Measurements from ENCODE around the gene TTC39C. TPM values are rescaled to one million over a fixed set of nuclear protein-coding genes. Genes with fewer than 3 reads are reported as not detected.
"Not testable (repeated sequence)": the region's sequence is repeated elsewhere in the genome, so short reads cannot be mapped to it uniquely, and the experiment has no call there.

The TTC39C gene
- total and polyA plus RNA-seq, 7 donors: 2.3 to 36.9 (median 27.0) TPM

DNA sequence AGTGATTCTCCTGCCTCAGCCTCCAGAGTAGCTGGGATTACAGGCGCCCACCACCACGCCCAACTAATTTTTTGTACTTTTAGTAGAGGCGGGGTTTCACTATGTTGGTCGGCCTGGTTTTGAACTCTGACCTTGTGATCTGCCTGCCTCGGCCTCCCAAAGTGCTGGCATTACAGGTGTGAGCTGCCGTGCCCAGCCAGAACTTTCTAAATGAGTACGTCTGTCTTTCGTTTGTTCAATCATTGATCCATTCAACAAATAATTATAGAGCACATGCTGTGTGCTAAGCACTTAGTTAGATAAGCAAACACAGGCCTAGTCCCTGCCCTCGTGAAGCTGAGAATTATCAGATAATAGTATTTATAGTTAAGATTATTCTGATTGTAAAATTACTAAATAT, 56.5 kb downstream of the TTC39C start:
- intact Hi-C loops (cut with DNase I): no loop called here
- Histone ChIP-seq H3K36me3 (peaks cover 0 to 15% (median 0%) of the 10 kb centered on the region in 4 donors), H3K27me3 (no peaks in the 10 kb centered on the region), H3K27ac (no peak overlapping the region), H3K4me3 (no peak overlapping the region), H3K9me3 (no peaks in the 10 kb centered on the region), H3K4me1 (peaks cover 0 to 9% (median 5%) of the 10 kb centered on the region in 4 donors)
- TF ChIP-seq, protein P1, sequence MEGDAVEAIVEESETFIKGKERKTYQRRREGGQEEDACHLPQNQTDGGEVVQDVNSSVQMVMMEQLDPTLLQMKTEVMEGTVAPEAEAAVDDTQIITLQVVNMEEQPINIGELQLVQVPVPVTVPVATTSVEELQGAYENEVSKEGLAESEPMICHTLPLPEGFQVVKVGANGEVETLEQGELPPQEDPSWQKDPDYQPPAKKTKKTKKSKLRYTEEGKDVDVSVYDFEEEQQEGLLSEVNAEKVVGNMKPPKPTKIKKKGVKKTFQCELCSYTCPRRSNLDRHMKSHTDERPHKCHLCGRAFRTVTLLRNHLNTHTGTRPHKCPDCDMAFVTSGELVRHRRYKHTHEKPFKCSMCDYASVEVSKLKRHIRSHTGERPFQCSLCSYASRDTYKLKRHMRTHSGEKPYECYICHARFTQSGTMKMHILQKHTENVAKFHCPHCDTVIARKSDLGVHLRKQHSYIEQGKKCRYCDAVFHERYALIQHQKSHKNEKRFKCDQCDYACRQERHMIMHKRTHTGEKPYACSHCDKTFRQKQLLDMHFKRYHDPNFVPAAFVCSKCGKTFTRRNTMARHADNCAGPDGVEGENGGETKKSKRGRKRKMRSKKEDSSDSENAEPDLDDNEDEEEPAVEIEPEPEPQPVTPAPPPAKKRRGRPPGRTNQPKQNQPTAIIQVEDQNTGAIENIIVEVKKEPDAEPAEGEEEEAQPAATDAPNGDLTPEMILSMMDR (IDR thresholded peaks at IDR 0.05): no peak
- TF ChIP-seq EP300 (IDR thresholded peaks at IDR 0.05): no peak
- no peak for TF ChIP-seq POLR2AphosphoS5 (IDR thresholded peaks at IDR 0.05)
- TF ChIP-seq POLR2A (IDR thresholded peaks at IDR 0.05): no peak
- no peak for DNase-seq
- 42 to 83% methylated on average over 9 of the region's 9 CpGs for WGBS, 2 donors

- intact Hi-C loops (cut with DNase I): no loop called here
Observed at GRCh38 chr18:24071779-24072178, 57.2 kb downstream of the TTC39C start.

DNA sequence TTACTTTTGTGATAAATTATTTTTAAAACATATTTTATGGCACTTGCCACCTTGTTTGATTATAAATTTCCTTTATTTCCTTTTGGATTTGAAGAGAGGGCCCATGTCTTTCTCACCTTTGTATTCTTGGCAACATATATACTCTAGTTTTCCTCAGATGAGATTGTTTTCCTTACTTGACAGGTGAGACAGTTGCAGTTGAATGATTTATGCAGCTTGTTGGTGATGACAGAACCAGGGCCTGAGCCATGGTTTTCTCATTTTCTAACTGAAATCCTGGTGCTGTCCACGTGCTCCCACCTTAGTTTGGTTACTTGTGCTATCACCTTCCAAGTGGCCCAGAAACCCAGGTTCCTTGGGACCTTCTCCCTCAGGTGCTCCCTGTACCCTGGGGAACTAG, 58.2 kb downstream of the TTC39C start:
- Histone ChIP-seq H3K4me3 (no peak overlapping the region), H3K27me3 (no peaks in the 10 kb centered on the region), H3K4me1 (peaks cover 0 to 16% (median 9%) of the 10 kb centered on the region in 4 donors), H3K36me3 (no peaks in the 10 kb centered on the region), H3K9me3 (no peaks in the 10 kb centered on the region), H3K27ac (no peak overlapping the region)
- DNase-seq: no peak
- intact Hi-C loops (cut with DNase I): no loop called here
- TF ChIP-seq POLR2AphosphoS5 (IDR thresholded peaks at IDR 0.05): no peak
- TF ChIP-seq EP300 (IDR thresholded peaks at IDR 0.05): no peak
- 90 to 91% methylated on average over 1 of the region's 1 CpG for WGBS, 2 donors

More at GRCh38 chr18:24071779-24072178, 57.2 kb downstream of the TTC39C start:
- H3K4me3 ChIP-seq: no peak overlapping the region
- H3K27me3 ChIP-seq: no peaks in the 10 kb centered on the region
- H3K9me3 ChIP-seq: no peaks in the 10 kb centered on the region
- H3K27ac ChIP-seq: no peak overlapping the region
- DNase-seq: no peak
- TF ChIP-seq EP300 (IDR thresholded peaks at IDR 0.05): no peak
- TF ChIP-seq, protein P1 (IDR thresholded peaks at IDR 0.05): no peak
- no peak for TF ChIP-seq POLR2A (IDR thresholded peaks at IDR 0.05)
- no peak for TF ChIP-seq POLR2AphosphoS5 (IDR thresholded peaks at IDR 0.05)
- H3K36me3 ChIP-seq: peaks cover 0 to 8% (median 0%) of the 10 kb centered on the region in 4 donors
- peaks cover 0 to 16% (median 9%) of the 10 kb centered on the region in 4 donors for H3K4me1 ChIP-seq

GRCh38 chr18:24073791-24074190, 59.2 kb downstream of the TTC39C start:
- Histone ChIP-seq H3K27ac (no peak overlapping the region), H3K27me3 (no peaks in the 10 kb centered on the region), H3K9me3 (no peaks in the 10 kb centered on the region), H3K4me1 (peaks cover 0 to 16% (median 9%) of the 10 kb centered on the region in 4 donors), H3K4me3 (no peak overlapping the region), H3K36me3 (no peaks in the 10 kb centered on the region)
- intact Hi-C loops (cut with DNase I): no loop called here
- TF ChIP-seq, protein P1 (IDR thresholded peaks at IDR 0.05): no peak
- TF ChIP-seq POLR2A (IDR thresholded peaks at IDR 0.05) (no peak), EP300 (IDR thresholded peaks at IDR 0.05) (no peak), POLR2AphosphoS5 (IDR thresholded peaks at IDR 0.05) (no peak)
- no peak for DNase-seq

DNA sequence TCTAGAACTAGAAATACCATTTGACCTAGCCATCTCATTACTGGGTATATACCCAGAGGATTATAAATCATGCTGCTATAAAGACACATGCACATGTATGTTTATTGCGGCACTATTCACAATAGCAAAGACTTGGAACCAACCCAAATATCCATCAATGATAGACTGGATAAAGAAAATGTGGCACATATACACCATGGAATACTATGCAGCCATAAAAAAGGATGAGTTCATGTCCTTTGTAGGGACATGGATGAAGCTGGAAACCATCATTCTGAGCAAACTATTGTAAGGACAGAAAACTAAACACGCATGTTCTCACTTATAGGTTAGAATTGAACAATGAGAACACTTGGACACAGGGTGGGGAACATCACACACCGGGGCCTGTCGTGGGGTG, 60.2 kb downstream of the TTC39C start:
- not testable (repeated sequence) for H3K27me3 ChIP-seq, H3K36me3 ChIP-seq, H3K9me3 ChIP-seq, H3K4me3 ChIP-seq, DNase-seq, H3K27ac ChIP-seq
- intact Hi-C loops (cut with DNase I): loop anchor here (5.0 kb wide), 1 partner anchor 62 kb away; the partner anchor contains the start of gene TTC39C
- peaks cover 0 to 16% (median 9%) of the 10 kb centered on the region in 4 donors for H3K4me1 ChIP-seq
- 97 to 98% methylated on average over 3 of the region's 4 CpGs for WGBS, 2 donors
